Hair follicular keratinocyte (primary cell): ENCODE measurements around the gene TMEM271. TPM values are rescaled to one million over a fixed set of nuclear protein-coding genes. Genes with fewer than 3 reads are reported as not detected.

ENCODE experiments used
- total RNA-seq: library from RNA; depleted of rRNA; stranded (reverse); fragments of >200 nt; gene quantifications from 2 replicates; pipeline ENCODE4 v1.2.3, GENCODE V29; 2015

TMEM271 gene
- total RNA-seq: not detected in 2 replicates

GRCh38 chr4:576245-576821 is at the start of gene TMEM271:
Gene TMEM271 (minus strand): TSS chr4:576295. CDS start chr4:576062, 233 bp downstream.

GRCh38 chr4:624705-625590 is 48.9 kb upstream of the TMEM271 start, which contains the start of gene PDE6B:
Gene PDE6B (plus strand): TSS chr4:625573. CDS start chr4:625627, 54 bp downstream.

Other genes starting within 250 kb of the TMEM271 start
- gene ZNF141, start 238.5 kb downstream of the TMEM271 start, total RNA-seq: 1.9 and 3.1 TPM in 2 replicates
- 10.6 and 11.5 TPM in 2 replicates for gene ZNF721, start 77.1 kb downstream of the TMEM271 start, total RNA-seq
- gene PIGG, start 77.1 kb downstream of the TMEM271 start, total RNA-seq: 24.9 and 27.9 TPM in 2 replicates
- gene PDE6B, start 49.3 kb upstream of the TMEM271 start, total RNA-seq: 0.11 and 3.3 TPM in 2 replicates
- 211 and 300 TPM in 2 replicates for gene ATP5ME, start 98.0 kb upstream of the TMEM271 start, total RNA-seq
- 3.7 and 4.8 TPM in 2 replicates for gene MYL5, start 98.2 kb upstream of the TMEM271 start, total RNA-seq
- gene SLC49A3, start 112.9 kb upstream of the TMEM271 start, total RNA-seq: not detected in 2 replicates
- gene PCGF3, start 129.5 kb upstream of the TMEM271 start, total RNA-seq: 19.3 and 19.7 TPM in 2 replicates
- 0.23 TPM in 1 of 2 replicates, not detected in the other for gene CPLX1, start 249.8 kb upstream of the TMEM271 start, total RNA-seq